ENCODE measurements around the gene DLD.

- TF ChIP-seq, protein P1, sequence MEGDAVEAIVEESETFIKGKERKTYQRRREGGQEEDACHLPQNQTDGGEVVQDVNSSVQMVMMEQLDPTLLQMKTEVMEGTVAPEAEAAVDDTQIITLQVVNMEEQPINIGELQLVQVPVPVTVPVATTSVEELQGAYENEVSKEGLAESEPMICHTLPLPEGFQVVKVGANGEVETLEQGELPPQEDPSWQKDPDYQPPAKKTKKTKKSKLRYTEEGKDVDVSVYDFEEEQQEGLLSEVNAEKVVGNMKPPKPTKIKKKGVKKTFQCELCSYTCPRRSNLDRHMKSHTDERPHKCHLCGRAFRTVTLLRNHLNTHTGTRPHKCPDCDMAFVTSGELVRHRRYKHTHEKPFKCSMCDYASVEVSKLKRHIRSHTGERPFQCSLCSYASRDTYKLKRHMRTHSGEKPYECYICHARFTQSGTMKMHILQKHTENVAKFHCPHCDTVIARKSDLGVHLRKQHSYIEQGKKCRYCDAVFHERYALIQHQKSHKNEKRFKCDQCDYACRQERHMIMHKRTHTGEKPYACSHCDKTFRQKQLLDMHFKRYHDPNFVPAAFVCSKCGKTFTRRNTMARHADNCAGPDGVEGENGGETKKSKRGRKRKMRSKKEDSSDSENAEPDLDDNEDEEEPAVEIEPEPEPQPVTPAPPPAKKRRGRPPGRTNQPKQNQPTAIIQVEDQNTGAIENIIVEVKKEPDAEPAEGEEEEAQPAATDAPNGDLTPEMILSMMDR (IDR thresholded peaks at IDR 0.05; ENCODE audit: poor library complexity) = no peak
- TF ChIP-seq EZH2phosphoT487 (IDR thresholded peaks at IDR 0.05; ENCODE audit: low read depth, severe bottlenecking, unreplicated experiment) = no peak
Observed at GRCh38 chr7:107953924-107954303, 62.9 kb downstream of the DLD start.
